NCI-H2227 (cell line): Measurements from ENCODE around the gene SNCB.

Experiments used
- DNase-seq: peaks from one replicate; lab custom pipeline; 2025; ENCODE audit not compliant: unreplicated experiment; lab: John Stamatoyannopoulos, UW

Gene SNCB

GRCh38 chr5:176660860-176661641, 30.7 kb upstream of the SNCB start:
- peak; percentile 80 for DNase-seq

- DNase-seq: no peak
Measured at GRCh38 chr5:176660530-176660859, 30.2 kb upstream of the SNCB start.

GRCh38 chr5:176659860-176660461, 29.6 kb upstream of the SNCB start:
- DNase-seq: no peak

DNA sequence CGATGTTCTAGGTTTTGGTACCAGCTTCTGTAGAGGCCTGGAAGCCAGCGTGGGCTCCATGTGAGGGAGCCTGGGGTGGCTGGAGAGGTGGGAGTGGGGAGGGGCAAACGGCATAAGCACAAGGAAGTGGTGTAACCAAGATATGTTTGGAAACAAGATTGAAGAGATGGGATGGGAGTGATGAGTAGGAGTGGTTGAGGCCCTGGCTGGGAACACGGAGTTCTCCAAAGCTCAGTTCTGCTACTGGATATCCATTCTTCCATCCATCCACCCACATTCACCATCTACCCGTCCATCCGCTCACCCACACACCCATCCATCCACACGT, 29.1 kb upstream of the SNCB start:
- DNase-seq: no peak

DNA sequence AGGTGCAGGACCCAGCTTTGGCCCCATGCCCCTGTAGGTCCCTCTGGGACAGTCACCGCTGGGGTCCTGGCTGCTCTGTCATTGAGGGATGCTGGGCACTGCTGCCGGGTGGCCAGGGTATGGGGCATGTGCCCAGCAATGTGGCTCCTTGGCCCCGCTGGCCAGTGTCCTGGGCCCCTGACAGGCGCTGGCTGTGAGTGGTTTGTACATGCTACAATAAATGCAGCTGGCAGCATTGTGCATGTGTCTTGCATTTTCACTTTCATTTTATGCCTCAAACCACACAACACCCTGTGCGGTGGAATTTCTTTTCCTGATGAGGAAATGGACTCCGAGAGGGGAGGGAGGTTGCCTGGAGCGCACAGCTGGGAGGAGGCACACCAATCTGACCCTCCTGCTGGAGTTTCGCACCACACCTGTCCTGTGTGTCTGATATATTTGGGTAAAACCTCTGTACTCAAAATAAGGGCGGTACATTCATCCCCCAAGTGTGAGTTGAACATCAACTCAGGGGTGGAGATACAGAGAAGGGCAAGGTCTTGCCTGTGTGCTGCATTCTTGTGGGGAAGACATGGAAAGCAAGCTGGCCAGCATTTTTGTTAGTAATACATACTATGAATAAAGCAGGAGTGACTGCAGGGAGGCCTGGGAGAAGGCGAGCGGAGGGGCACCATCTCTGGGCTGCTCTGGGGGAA, 28.6 kb upstream of the SNCB start:
- no peak for DNase-seq

DNA sequence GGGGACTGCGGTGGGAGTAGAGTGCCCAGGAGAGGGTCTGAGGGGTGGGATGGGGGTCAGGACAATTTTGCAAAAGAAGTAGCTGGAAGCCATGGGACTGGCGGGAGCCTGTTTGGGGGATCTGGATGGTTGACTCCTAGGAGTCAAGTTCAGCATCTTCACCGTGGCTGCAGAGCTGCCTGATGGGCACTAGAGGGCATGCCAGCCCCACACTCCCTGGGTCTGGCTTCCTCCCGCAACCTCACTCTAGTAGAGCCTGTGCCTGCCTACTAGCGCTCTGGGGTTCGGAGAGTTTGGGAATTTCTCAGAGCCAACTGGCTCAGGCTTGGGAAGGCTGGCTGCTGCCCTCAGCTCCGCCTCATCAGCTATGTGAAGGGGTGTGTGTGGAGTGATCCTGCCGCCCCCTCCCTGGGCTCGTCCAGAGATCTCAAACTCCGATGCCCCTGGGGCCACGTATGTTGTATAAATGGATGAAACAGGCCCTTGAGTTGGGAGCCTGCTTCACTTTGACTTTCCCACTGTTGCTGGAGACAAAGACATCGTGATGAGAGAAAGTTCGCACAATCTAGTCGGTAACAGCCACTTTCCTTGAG, 27.8 kb upstream of the SNCB start:
- DNase-seq: peak; percentile 68

GRCh38 chr5:176656467-176656990, 26.2 kb upstream of the SNCB start:
- no peak for DNase-seq

GRCh38 chr5:176654856-176655255, 24.5 kb upstream of the SNCB start:
- no peak for DNase-seq

GRCh38 chr5:176653401-176654385, 23.4 kb upstream of the SNCB start:
- no peak for DNase-seq

GRCh38 chr5:176652136-176652535, 21.8 kb upstream of the SNCB start:
- DNase-seq: peak; percentile 37

GRCh38 chr5:176651472-176651980, 21.2 kb upstream of the SNCB start:
- DNase-seq: no peak

DNA sequence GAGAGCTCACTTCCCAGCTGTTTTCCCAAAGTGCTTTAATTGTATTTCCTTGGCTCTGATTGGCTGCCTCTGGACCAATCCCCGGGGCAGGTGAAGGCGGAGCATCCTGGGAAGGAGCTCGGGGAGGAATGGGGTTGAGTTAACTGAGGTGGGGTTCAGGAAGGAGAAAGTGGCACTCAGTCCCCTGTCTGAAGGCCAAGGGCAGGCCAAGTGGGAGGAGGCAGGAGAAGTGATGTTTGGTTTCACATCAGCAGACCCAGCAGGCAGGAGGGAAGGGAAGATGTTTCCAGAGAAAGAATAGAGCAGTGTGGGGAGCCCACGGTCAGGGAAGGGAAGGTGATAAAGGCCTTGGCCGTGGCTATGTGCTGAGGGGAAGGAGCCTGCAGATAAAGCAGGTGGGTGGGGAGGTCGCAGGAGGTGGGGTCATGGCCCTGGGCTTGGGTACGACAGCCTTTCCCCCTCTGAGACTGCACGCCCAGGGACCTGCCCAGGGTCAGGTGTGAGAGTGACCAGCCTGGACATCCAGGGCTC, 20.1 kb upstream of the SNCB start:
- no peak for DNase-seq

- DNase-seq: no peak
Measured at GRCh38 chr5:176648474-176649194, 18.3 kb upstream of the SNCB start.

DNA sequence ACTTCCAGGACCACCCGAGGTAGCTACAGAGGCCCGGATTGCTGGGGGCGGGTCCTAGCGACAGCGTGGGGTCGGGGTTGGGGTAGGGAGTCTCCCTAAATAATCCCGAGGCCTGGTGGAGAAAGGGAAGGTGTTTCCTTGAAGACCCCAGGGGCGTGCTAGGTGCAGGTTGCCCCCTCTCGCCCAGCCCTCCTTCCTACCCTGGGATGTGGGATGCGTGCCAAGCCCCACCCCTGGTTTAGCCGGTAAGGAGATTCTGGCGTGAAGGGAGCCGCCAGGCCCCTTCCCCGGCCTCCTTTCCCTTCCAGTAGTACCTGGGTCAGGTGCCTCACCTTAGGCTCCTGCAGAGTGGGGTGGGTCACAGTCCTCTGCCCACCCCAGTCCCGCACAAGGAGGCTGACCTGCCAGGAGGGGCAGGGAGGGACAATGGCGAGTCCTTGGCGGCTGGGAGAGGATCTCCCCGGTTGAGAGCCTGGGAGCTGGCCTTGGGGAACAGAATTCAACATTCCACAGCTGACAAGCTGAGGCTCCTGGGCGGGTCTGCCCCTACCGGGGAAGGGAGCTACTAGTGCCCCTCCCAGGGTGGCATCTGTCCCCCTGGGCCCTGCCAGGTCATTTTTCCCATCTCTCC, 17.6 kb upstream of the SNCB start:
- peak; percentile 40 for DNase-seq

DNA sequence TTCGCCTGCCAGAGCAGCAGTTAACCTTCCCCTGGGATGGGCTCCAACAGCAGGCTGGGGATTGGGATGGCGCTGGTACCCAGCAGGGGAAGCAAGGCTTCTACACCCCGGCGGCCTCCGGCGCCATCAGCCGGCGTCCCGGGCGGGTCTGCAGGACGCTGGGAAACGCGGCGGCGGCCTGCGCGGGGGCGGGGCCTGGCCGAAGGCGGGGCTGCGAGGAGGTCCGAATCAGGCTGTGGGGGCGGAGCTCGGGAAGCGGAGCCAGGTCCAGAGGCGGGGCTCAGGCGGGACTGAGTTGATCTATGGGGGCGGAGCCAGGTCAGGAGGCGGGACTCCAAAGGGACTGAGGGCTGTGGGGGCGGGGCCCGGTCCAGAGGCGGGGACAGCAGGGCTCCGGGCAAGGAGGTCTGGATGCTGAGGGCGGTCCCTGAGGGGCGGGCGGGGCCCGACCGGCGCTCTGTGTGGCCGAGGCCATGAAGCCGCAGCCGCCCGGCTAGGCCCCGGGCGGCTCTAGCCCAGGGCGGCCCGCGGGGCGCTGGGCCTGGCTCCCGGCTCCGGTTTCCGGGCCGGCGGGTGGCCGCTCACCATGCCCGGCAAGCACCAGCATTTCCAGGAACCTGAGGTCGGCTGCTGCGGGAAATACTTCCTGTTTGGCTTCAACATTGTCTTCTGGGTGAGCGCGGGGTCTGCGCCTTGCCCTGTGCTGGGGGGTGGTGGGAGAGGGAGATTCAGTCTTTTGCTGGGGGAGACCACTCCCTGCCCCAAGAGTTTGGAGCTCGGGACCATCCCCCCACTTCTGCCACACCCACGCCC, 16.9 kb upstream of the SNCB start, which contains the start of gene TSPAN17:
TSPAN17 (plus strand) TSS at position 455 of the 813 bp plus-strand sequence; CDS start at position 587, 132 bp downstream.
- peak; percentile 98 for DNase-seq

DNA sequence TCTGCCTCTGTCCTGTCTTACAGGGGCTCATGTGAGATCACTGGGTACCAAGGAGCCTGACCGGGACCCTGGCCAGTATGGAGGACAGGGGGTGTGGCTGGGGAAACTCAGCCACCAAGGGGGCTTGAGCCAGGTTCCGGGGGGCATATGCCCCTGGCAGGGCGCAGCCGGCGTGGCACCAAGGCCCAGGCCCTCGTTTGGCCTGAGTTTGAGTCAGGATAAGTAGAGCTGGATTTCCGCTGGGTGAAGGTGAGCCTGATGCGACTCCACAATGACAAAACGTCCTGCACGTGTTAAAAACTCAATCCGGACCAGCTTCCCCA, 16.3 kb upstream of the SNCB start:
- no peak for DNase-seq

DNA sequence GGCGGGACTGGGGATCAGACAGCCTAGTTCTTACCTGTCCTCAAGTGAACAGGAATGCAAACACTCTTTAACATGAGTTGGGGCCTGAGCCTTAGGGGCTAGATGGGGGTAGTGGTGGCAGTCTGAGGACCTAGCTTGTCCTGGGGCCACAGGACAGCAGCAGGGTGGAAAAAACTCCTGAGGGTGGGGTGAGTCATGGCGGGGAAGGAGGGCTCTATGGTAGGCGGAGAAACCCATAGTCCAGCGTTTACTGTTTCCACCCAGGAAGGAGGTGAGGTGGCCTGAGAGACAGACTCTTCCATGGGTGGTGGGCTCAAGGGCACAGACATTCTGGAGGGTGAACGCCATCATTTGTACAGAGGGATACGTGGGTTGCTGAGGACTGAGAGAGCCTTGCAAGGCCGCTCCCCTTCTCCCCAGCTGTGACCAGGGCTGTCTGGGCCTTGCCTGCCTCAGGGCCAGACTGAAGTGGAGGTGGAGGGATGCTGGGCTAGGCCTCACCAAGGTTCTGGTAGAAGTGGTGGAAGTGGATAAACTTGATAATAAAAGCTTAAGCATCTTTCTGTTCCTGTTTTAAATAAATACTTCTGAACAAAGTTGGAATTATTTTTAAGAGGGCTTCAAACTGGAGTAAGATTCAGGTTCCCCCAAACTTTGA, 15.8 kb upstream of the SNCB start:
- no peak for DNase-seq
